LoVo (cell line): Measurements from ENCODE around the gene PTPA.
"Not testable (repeated sequence)": the region's sequence is repeated elsewhere in the genome, so short reads cannot be mapped to it uniquely, and the experiment has no call there.

Experiments used
- DNase-seq: peaks from one replicate; pipeline ENCODE4 v3.0.0-alpha.2; 2016; ENCODE audit warnings: low spot score

PTPA gene

DNA sequence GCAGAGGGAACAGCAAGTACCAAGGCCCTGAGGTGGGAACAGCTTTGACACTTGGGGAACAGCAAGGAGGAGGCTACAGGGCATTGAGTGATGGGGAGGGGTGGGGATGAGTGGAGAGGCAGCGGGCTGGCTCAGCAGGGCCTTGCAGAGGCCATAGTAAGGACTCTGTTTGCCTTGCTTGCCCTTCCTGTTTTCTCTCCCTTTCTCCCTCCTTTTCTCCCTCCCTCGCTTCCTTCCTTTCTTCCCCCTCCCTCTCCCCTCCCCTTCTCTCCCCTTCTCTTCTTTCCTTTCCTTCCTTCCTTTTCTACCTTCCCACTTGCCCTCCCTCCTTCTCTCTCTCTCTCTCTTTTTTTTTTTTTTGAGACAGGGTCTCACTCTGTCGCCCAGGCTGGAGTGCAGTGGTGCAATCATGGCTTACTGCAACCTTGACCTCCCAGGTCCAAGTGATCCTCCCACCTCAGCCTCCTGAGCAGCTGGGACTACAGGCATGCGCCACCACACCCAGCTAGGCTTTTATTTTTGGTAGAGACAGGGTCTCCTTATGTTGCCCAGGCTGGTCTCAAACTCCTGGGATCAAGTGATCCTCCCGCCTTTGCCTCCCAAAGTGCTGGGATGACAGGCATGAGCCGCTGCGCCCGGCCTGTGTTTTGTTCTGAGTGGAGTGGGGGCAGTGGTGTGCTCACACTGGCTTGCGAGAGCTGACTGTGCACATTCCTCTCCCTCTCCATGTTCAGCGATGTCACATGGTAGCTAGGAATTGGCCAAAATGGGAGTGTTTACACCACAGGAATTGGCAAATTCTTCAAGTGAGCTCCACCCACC lies 49.7 kb downstream of the PTPA start:
- no peak for DNase-seq

DNA sequence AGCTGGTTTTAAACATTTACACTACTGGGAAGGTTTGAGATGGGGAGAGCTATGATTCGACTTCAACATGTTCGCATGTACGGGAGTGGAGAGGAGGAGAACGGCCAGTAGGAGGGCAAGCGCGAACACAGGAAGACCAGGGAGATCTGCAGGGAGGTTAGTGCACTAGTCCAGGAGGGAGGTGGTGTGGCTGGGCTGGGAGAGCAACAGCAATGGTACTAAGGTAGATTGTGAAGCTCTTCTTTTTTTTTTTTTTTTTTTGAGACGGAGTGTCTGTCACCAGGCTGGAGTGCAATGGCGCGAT lies 50.3 kb downstream of the PTPA start:
- DNase-seq, result no peak

DNA sequence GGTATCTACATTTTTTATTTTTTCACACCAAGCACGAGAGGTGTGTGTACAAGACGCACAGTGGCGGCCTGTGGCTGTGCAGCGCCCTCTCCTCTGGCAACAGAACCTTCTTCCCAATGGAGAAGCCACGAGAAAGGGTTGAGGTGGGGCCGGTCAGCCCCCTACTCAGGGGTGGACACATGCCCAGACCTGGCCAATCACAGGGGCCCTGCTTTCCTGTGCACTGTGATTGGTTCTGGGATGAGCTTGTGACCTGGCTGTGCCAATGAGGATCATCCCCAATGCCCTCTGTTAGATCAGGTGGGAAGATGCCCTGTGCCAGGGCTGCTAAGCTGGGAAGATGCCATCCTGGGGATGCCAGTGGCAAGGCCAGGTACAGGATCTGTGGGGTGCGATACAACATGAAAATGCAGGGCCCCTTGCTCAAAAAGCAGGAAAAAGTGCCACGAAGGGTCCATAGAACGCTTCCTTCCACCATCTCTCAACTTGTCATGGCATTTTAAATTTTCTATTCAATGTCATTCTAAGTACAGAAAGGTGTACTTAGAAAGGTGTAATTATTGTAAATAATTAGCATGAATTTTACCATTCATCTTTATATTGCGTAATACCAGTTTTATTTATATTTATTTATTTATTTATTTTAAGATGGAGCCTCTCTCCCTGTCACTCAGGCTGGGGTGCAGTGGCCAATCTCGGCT lies 51.4 kb downstream of the PTPA start:
- DNase-seq, result no peak

DNA sequence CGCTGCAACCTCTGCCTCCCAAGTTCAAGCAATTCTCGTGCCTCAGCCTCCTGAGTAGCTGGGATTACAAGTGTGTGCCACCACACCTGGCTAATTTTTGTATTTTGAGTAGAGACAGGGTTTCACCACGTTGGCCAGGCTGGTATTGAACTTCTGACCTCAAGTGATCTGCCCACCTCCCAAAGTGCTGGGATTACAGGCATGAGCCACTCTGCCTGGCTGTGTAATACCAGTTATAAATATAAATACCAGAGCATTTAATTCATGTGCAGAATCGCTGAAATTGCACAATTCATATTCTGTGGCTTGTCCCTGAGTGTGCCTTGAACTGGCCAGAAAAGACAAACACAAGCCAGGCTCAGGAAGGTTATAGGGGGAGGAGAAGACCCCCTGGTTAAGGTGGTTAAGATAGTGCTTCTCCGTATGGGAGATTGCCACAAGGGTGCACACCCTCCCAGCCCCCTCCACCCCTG lies 52.0 kb downstream of the PTPA start:
- DNase-seq, result not testable (repeated sequence)

DNA sequence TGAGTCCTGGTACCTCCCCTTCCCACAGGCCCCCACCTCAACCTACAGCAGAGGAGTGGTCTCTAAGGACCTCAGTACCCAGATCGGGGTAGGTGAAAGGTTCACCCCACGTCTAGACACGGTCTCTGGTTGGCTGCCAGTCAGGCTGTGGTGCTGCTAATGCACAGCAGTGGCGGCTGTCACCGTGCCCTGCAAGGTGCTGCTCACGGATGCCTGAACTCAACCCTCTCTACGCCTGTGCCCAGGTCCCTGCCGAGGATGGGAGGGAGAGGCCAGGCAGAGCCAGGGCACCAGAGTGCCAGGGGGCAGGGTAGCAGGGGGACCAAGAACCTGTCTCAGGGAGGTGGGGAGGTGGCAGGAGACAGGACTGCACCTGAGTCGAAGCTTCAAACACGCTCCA lies 52.5 kb downstream of the PTPA start:
- no peak for DNase-seq

DNA sequence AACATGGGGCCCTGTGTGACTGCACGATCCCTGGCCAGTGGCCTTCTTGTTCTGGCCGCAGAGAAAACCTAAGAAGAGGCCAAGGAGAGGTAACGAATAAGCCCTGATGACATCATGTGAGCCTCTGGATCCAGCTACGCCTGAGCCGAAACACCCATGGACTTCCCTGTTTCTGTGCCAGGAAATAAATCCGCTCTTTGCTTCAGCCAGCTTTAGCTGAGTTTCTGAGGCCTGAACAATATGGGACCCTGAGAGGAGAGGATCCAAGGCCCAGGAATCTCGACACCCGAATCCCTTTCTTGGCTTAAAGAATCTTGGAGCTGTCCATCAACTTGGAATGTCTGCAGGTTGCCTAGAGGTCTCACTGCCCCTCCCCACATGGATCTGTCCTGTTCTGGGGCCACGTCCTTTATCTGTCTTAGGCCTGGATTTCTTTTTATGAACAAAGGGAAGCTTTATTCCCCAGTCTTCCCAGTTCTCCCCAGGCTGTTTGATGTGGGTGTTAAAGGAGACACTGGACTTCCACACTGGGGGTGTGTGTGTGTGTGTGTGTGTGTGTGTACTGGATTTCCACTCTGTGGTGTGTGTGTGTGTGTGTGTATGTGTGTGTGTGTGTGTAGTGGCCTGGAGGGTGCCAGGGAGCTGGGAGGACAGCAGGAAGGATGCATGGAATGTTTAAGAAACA lies 53.2 kb downstream of the PTPA start:
- no peak for DNase-seq

DNA sequence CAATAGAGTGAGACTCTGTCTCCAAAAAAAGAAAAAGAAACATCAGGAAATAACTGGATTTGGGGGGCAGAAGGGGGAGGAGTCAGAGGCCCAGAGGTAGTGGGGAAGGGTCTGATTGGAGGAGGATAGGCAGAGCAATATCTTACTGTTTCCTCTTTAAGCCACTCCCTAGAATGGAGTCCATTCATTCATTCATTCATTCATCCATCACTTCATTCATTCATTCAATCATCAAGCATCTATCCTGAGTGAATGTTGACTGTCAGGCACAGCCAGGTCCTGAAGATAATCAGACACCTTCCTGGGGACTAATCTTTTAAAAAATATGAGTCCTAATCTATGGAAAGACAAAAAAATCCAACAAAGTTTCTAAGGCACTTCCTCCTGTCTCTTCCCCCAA lies 54.0 kb downstream of the PTPA start:
- DNase-seq, result no peak

DNA sequence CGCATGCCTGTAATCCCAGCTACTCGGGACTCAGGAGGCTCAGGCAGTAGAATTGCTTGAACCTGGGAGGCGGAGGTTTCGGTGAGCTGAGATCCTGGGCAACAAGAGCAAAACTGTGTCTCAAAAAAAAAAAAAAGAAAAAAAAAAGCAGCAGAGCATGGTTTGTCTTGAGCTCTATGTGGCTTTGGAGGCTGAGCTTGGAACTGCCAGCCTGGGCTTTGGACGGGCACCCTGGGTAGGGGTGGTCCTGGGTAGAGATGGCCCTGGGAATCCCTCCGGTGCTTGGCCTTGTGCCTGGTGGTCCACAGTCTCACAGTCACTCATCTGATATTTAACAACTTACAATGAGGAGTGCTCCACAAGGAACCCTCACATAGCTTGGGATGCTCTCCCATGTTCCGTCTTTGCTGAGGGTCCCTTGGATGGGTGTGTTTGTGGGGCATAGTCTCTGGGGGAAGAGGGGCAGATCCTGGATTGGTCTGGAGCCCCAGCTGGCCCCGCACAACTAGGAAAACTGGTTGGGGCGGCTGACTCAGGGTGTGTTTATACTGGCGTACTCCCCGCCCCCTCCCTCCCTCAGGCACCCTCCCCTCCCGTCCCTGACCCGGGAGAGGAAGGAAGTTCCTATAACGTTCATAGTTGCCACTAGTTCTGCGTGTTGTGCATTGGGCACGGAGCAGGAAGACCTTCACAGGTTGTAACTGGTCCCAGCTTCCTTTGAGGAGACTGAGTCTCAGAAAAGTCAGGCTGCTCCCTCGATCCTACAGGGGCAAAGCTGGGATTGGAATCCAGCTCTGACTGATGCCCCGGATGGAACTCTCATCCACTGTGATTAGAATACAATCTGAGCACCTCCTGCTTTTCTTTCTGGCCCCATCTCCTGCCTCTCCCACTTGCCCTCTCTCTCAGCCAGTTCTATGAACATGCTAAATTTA lies 55.7 kb downstream of the PTPA start:
- DNase-seq, result peak; percentile 83

DNA sequence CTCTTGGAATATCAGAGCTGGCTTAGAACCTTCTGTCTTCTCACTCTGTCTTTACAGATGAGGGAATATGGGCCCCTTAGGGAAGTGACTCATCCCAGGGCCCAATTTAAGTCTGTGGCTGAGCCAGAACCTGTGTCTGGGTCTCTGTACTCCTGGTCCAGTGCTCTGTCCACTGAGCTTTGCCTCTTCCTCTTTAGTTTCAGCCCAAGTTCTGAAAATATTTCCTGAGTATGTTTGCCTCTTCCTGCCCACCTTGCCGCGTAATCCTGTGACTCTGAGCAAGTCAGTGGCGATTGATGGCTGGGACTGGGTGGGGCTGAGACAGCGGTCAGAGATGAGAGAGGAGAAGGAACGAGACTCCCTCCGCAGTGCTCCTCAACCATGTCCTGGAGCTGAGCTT lies 59.0 kb downstream of the PTPA start:
- no peak for DNase-seq

DNA sequence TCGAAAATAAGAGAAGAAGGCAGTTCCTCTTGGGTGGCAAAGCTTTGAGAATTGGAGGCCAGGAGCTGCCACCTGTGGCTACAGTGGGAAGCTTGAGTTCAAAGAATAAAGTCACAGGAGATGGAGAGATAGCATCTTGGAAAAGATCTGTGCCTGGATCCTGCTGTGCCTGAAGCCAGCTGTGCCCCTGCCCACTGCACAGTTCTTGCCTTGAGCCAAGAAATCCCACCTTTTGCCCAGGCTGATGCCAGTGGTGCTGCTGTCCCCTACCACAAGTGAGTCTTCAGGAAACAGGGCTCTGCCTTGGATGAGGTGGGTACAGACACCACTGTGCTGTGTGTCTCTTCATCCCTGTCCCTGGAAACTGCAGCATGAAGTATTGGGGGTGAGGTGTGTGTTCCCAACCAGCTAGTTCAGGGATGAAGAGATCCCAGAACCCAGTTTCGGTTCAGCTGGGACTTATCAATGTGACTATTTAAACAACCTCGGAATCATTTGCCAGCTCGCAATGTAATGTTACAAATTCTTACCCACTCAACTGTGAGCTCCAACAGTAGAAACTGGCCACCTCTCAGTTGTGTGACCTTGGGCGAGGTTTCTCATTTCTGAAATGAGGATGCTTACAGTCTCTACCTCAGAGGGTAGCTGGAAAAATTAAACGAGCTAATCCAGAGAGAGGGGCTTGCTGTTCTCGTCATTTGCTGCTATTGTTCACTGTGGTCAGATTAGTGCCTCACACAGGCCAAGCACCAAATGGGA lies 61.0 kb downstream of the PTPA start:
- DNase-seq, result no peak

DNA sequence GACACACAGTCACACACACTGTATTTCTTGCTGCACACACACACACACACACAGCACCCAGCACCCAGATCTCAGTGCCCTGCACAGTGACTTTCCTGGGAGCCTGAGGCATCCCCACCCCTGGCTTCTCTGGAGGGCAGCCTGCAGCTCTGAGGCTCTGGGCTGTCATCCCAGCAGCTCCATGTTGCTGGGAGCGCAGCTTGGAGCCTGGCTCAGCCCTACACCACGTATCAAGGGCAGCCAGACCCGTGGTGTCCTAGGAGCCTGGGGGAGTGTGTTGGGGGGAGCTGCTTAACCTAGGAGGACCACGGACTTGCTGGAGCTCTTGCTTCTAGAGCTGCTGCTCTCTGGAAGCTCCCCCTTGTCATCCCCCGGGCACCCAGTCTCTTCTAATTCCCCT lies 61.6 kb downstream of the PTPA start:
- no peak for DNase-seq

DNA sequence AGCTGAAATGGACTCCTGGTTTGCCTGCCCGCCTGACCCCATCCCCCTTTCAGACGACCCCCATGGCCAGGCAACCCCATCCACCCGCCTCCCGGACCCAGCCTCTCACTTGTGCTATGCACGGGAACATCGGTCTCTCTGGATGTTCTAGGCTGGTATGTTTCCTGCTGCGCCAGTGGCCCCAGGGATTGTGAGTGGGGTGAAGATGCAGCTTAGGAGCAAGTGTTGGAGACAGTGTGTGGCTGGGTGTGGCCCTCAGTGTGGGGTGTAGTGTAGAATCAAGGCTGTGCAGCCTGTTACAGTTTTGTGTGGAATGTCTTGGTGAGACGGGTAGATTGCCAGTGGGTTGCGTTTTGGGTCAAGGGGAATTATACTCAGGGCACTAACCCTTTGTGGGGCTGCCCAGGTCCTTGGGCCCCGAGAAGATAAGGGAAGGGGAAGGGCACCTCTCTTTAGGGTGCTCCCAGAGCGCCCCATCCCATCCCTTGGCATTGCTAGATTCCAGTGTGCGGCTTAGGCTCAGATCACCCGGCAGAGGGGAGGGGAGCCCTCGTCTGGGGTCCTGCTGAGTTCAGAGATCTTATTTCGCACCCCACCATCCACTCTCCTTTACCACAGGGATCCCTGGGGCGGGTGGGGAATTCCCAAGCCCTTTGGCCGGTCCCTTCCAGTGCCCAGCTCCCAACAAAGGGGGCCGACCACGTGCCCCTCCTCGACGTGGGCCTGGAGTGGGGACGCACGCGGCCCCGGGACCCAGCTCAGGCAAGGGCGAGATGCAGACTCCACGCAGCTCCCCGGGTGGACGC lies 62.3 kb downstream of the PTPA start:
- DNase-seq, result no peak

DNA sequence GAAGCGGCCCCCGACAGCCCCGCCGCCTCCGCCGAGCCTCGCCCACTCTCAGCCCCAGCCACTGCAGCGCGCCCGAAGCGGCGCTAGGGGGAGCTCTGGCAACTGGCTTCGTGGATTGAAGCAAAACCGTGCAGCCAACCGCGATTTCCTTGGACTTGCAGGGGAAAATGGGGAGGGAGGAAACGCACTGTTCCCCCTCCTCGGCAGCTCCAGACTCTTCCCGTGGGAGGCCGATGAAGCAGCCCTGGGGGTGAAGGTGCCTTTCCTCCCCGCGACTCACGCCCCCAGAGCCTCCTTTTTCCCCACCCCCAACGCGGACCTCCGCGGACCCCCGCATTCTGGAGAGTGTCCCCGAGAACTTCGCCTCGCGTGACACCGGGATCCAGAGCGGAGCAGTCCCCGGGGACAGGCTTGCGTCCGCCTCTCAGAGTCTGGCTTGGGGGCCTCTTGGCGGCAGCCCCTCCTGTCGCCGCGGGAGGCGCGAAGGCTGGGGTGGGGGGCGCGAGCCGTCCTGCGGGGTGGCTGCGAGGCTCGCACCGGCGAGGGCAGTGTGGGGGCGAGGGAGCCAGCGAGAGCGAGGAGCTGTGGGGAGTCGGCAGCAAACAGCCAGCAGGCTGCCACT lies 63.0 kb downstream of the PTPA start:
- DNase-seq, result peak; percentile 86

DNA sequence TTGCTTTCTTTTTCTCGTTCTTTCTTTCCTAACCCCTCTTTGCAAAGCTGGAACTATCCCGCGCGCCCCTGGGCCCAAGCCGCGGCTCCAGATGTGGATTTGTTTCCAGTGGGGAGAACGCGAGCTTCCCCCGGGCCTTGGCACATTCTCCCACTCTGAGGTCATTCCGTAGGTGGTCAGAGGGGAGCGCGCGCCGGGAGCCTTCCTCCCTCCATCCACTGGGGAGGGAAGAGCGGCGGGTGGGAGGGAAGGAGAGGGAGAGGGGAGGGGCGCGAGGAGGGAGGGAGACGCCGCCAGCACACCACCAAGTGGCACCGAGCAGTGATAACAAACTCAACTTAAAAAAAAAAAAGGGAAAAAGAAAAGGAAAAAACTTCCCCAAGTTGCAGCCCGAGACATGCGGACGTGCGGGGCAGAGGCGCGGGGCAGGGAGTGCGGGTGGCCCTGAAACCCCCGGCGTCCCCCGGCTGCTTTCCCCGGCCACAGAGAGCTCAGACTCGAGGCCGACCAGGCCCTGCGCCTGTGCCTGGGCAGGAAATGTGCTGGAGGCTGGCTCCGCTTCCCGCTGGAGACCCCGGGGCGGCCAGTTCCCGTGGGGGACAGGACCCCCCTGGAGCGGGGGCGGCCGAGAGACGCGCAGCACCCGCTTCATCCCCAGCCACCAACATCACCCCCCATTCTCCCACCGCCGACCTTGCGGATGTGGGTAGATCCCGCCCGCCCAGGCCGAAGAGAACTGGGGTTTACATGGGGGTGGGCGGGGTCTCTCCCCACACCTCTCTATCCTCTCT lies 63.7 kb downstream of the PTPA start:
- DNase-seq, result peak; percentile 79

DNA sequence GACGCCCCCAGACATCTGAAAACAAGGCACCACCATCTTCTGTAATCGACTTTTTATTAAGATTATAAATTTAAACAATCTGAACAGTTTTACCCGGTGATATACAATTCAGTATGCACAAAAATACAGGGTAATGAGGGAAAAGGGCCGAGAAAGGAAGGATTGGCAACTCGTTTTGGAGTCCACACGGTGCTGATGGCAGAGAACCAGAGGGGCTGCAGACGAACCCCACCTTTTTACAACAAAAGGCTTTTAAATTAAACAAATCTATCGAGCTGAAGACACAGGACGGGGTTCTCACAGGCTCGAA lies 64.3 kb downstream of the PTPA start:
- DNase-seq, result no peak

DNA sequence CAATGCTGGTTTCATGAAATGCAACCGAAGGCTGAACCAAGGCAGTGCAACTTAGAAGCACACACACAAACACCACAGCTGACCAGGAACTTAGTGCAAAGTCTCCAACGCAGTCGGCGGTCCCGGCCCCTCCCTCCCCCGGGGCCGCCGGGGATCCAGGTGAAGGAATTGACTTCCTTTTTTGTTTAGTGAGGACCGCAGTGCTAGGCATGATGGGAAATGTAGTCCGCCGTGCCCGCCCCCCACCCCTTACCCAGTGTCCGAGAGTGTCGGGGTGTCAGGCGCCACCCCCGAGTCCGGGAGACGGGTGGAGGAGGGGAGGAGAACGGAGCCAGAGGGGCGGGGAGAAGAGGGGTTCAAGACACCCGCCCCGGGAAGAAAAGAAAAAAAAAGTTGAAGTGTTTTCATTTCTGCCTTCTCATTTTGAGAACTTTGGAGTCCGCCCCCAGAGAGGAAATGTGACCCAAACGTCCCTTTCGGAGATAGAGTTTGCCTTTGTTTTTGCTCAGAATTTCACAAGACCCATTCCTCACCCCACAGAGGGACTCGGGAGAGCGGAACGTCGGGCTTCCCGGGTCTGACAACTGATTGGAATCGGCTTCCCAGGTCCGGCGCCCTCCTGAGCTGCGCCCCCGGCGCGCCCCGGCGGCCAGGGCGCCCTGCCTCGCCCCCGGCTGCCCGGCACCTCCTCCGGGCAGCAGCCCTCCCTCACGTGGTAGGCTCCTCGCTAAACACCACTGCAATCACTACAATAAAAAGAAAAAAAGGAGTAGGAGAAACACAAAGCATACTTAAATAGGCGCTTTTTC lies 64.8 kb downstream of the PTPA start:
- peak; percentile 91 for DNase-seq

DNA sequence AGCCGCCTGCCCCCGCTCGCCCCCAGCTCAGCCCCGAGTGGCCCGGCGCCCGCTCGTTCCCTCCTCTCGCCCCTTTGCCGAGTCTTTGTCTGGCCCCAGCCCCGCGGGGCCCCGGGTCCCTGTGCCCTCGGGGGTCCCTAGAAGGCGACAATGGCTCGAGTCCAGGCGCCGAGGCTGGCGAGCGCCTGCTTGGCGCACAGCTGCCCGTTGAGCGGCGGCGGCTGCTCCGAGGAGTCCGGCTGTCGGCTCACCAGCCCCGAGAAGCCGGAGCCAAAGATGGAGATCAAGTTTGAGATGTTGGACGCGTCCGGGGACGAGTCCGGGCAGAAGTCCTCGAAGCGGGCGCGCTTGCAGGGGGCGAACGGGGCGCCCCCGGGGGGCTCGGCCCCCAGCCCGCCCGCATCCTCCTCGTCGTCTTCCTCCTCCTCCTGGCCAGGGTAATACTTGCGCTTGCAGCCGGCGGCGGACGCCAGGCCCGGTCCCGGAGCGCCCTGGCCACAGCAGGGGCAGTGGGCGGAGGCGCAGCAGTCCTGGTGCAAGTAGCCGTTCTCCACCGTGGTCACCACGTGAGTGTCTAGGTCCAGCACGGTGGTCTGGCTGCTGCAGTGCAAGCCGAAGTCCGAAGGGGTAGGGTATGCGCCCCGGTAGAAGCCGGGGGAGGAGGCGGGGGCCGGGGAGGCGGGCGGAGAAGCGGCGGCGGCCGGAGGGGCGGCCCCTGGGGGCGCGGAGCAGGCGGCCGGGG lies 65.7 kb downstream of the PTPA start:
- DNase-seq, result peak; percentile 36

DNA sequence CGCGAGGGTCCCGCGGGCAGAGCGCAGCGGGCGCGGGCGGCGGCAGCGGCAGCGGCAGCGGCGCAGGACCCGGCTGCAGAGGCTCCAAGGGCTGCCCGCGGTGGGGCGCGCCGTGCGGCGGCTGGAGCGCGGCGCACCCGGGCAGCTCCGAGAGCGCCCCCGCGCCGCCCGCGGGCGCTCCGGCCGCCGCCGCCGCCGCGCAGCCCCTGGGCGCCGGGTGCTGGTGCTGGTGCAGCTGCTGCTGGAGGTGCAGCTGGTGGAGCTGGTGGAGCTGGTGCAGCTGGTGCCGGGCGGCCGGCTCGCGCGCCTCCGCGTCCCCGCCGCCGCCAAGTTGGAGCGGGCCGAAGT lies 66.2 kb downstream of the PTPA start:
- DNase-seq, result peak; percentile 28
